ENCODE results near the gene LDLRAD3. TPM values are rescaled to one million over a fixed set of nuclear protein-coding genes. Genes with fewer than 3 reads are reported as not detected.

Gene LDLRAD3
- total and polyA plus RNA-seq, 12 donors = 0.87 to 5.1 (median 1.7) TPM

GRCh38 chr11:36164506-36165250, 220.8 kb downstream of the LDLRAD3 start:
- no peak for TF ChIP-seq CTCF (IDR thresholded peaks at IDR 0.05)
- Histone ChIP-seq H3K9me3 (no peaks in the 10 kb centered on the region), H3K27ac (no peak overlapping the region), H3K36me3 (no peaks in the 10 kb centered on the region), H3K27me3 (no peaks in the 10 kb centered on the region), H3K4me3 (no peak overlapping the region), H3K4me1 (peaks cover 0 to 58% (median 22%) of the 10 kb centered on the region in 9 donors)
- WGBS, 2 donors = 60 to 65% methylated on average over 6 of the region's 6 CpGs
- intact Hi-C loops (cut with DNase I) = no loop called here
- DNase-seq (no peak), ATAC-seq (no peak)

- H3K36me3 ChIP-seq = no peaks in the 10 kb centered on the region
- WGBS, 2 donors = 71 to 81% methylated on average over 3 of the region's 3 CpGs
Observed at GRCh38 chr11:36165621-36166397, 221.9 kb downstream of the LDLRAD3 start.

GRCh38 chr11:36167073-36167472, 223.2 kb downstream of the LDLRAD3 start:
- Histone ChIP-seq H3K4me3 (no peak overlapping the region), H3K27ac (no peak overlapping the region), H3K27me3 (no peaks in the 10 kb centered on the region), H3K36me3 (no peaks in the 10 kb centered on the region), H3K9me3 (peaks cover 0 to 14% (median 0%) of the 10 kb centered on the region in 11 donors), H3K4me1 (peaks cover 0 to 34% (median 15%) of the 10 kb centered on the region in 9 donors)
- intact Hi-C loops (cut with DNase I) = no loop called here
- ATAC-seq (no peak), DNase-seq (no peak)
- no peak for TF ChIP-seq CTCF (IDR thresholded peaks at IDR 0.05)
- 97 to 98% methylated on average over 4 of the region's 4 CpGs for WGBS, 2 donors

More at GRCh38 chr11:36165621-36166397, 221.9 kb downstream of the LDLRAD3 start:
- DNase-seq (no peak), ATAC-seq (no peak)
- no peak overlapping the region for H3K27ac ChIP-seq
- no peaks in the 10 kb centered on the region for H3K27me3 ChIP-seq
- intact Hi-C loops (cut with DNase I) = no loop called here
- no peak overlapping the region for H3K4me3 ChIP-seq
- peaks cover 0 to 1% (median 0%) of the 10 kb centered on the region in 11 donors for H3K9me3 ChIP-seq
- TF ChIP-seq CTCF (IDR thresholded peaks at IDR 0.05) = no peak
- peaks cover 0 to 47% (median 17%) of the 10 kb centered on the region in 9 donors for H3K4me1 ChIP-seq

GRCh38 chr11:36167729-36168128, 223.9 kb downstream of the LDLRAD3 start:
- DNase-seq = no peak
- ATAC-seq = no peak
- Histone ChIP-seq H3K4me1 (peaks cover 0 to 28% (median 9%) of the 10 kb centered on the region in 9 donors), H3K27me3 (no peaks in the 10 kb centered on the region), H3K36me3 (no peaks in the 10 kb centered on the region), H3K9me3 (peaks cover 0 to 19% (median 0%) of the 10 kb centered on the region in 11 donors), H3K27ac (no peak overlapping the region), H3K4me3 (no peak overlapping the region)
- TF ChIP-seq CTCF (IDR thresholded peaks at IDR 0.05) = no peak
- WGBS, 2 donors = 95 to 99% methylated on average over 6 of the region's 6 CpGs
- intact Hi-C loops (cut with DNase I) = no loop called here
